ENCODE measurements around the gene FGG. TPM values are rescaled to one million over a fixed set of nuclear protein-coding genes. Genes with fewer than 3 reads are reported as not detected.
"Not testable (repeated sequence)": the region's sequence is repeated elsewhere in the genome, so short reads cannot be mapped to it uniquely, and the experiment has no call there.

Gene FGG
- total RNA-seq, 4 donors from 2014 or later = not detected

DNA sequence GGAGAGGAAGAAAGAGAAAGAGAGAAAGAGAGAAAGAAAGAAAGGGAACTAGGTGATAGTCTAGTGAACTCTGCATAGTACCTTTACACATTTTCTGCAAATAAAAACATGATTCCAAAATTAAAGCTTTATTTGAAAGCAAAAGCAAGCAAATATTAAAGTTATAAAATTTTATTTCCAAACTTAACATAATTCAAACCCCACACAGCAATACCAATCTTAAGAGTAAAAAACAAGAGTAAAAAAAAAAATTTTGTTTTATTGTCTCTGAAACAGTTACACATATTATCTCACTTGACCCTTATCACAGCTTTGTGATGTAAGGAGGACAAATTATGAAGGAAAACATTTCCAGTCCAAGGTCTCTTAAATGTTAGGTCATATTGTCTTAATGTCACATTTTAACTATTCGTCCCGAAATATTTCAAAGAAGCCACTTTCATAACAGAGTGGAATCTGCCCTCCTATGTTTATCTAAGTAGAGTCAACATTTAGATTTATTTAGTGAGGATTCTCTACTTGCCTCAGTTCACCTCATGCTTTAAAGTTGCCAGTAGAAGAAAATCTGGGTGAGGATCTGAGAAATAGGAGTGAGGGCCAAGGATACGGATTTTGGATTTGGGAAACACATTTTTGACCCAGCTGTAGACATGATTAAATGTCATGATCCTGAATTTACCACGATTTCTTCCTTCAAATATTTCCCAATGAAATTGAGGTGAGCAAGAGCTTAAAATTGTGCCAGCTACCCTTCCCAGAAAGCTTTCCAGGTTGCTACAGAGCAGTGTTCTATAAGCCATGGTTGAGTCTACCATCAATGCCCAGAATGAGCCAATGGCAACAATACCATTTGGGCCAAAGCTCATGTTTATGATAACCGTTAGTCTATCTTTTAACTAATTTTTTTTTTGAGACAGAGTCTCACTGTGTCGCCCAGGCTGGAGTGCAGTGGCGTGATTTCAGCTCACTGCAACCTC lies 14.4 kb downstream of the FGG start:
- WGBS, 2 donors (ENCODE audit: low coverage in 1 of 2) = 72 to 85% methylated on average over 5 to 7 of the region's 7 CpGs
- H3K27ac ChIP-seq = no peak overlapping the region
- H3K9me3 ChIP-seq = no peaks in the 10 kb centered on the region
- H3K36me3 ChIP-seq = no peaks in the 10 kb centered on the region
- no peak for ATAC-seq
- H3K27me3 ChIP-seq = no peaks in the 10 kb centered on the region
- H3K4me3 ChIP-seq = no peak overlapping the region
- no peaks in the 10 kb centered on the region for H3K4me1 ChIP-seq
- TF ChIP-seq EP300 (IDR thresholded peaks at IDR 0.05) (no peak), POLR2A (IDR thresholded peaks at IDR 0.05) (no peak), POLR2AphosphoS5 (IDR thresholded peaks at IDR 0.05) (no peak)
- TF ChIP-seq, protein P1, sequence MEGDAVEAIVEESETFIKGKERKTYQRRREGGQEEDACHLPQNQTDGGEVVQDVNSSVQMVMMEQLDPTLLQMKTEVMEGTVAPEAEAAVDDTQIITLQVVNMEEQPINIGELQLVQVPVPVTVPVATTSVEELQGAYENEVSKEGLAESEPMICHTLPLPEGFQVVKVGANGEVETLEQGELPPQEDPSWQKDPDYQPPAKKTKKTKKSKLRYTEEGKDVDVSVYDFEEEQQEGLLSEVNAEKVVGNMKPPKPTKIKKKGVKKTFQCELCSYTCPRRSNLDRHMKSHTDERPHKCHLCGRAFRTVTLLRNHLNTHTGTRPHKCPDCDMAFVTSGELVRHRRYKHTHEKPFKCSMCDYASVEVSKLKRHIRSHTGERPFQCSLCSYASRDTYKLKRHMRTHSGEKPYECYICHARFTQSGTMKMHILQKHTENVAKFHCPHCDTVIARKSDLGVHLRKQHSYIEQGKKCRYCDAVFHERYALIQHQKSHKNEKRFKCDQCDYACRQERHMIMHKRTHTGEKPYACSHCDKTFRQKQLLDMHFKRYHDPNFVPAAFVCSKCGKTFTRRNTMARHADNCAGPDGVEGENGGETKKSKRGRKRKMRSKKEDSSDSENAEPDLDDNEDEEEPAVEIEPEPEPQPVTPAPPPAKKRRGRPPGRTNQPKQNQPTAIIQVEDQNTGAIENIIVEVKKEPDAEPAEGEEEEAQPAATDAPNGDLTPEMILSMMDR (IDR thresholded peaks at IDR 0.05) = no peak

DNA sequence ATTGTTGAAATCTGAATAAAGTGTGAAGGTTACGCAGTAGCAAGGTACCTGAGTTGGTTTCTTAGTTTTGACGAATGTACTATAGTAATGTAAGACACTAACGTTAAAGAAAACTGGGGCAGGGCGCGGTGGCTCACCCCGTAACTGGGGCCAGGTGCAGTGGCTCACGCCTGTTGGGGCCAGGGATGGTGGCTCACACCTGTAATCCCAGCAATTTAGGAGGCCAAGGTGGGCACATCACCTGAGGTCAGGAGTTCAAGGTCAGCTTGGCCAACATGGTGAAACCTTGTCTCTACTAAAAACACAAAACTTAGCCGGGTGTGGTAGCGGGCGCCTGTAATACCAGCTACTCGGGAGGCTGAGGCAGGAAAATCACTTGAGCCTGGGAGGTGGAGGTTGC lies 15.2 kb downstream of the FGG start:
- not testable (repeated sequence) for H3K9me3 ChIP-seq
- WGBS, 2 donors (ENCODE audit: low coverage in 1 of 2) = 83 to 88% methylated on average over 5 to 9 of the region's 11 CpGs

DNA sequence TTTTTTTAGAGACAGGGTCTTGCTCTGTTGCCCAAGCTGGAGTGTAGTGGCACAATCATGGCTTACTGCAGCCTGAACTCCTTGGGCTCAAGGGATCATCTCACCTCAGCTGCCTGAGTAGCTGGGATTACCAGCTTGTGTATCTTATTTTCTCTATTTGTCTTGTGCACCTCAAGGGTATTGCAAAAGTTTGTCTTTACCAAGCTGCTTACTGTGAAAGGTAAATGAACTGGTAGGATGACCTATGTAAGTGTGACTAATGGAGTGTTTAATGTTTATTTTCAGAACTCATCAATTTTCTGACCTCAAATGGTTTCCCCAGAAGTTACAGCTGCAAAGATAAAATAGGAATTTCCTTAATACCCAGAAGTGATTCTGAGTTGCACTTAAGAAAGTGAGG lies 16.6 kb downstream of the FGG start:
- no peak for ATAC-seq
- Histone ChIP-seq H3K27me3 (peaks cover 2% of the 10 kb centered on the region), H3K9me3 (no peaks in the 10 kb centered on the region), H3K4me3 (no peak overlapping the region), H3K36me3 (no peaks in the 10 kb centered on the region), H3K4me1 (no peaks in the 10 kb centered on the region), H3K27ac (no peak overlapping the region)
- no peak for TF ChIP-seq POLR2A (IDR thresholded peaks at IDR 0.05)
- no peak for TF ChIP-seq EP300 (IDR thresholded peaks at IDR 0.05)
- TF ChIP-seq POLR2AphosphoS5 (IDR thresholded peaks at IDR 0.05) = no peak
- TF ChIP-seq, protein P1 (IDR thresholded peaks at IDR 0.05) = no peak

More for the DNA sequence above, 15.2 kb downstream of the FGG start:
- H3K27ac ChIP-seq, H3K4me1 ChIP-seq, ATAC-seq, H3K36me3 ChIP-seq, H3K4me3 ChIP-seq, H3K27me3 ChIP-seq: not testable (repeated sequence)

DNA sequence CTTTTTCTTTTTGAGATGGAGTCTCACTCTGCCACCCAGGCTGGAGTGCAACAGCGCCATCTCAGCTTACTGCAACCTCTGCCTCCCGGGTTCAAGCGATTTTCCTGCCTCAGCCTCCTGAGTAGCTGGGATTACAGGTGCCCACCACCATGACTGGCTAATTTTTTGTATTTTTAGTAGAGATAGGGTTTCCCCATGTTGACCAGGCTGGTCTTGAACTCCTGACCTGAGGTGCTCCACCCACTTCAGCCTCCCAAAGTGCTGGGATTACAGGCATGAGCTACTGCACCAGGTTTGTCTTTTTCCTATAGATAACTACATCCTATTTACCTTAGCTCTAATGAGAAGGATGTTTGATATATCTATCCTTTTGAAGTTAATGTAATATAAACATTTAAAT lies 18.1 kb downstream of the FGG start:
- H3K4me1 ChIP-seq, H3K4me3 ChIP-seq, H3K9me3 ChIP-seq, H3K27me3 ChIP-seq, ATAC-seq, H3K27ac ChIP-seq, H3K36me3 ChIP-seq: not testable (repeated sequence)
- 79 to 98% methylated on average over 3 of the region's 3 CpGs for WGBS, 2 donors (ENCODE audit: low coverage in 1 of 2)

DNA sequence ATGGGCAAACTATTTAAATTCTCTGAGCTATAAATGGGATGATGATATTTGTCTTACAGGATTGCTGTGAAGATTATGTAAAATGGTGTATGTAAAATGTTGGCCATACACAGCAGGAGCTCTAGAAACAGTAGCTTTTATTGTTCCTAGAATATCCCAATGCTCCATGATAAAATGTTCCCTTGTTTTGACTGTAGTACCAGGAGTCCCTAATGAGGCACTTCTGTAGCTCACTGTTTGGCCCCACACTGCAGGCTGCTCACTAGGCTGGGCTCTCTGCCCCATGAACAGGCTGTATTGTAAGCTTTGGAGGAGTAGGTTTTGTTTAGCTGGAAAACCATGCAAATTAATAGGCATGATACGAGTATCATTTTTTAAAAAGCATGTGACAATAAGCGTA lies 18.6 kb downstream of the FGG start:
- WGBS, 2 donors (ENCODE audit: low coverage in 1 of 2) = 52 to 100% methylated on average over 2 of the region's 2 CpGs
- Histone ChIP-seq H3K4me1 (no peaks in the 10 kb centered on the region), H3K36me3 (no peaks in the 10 kb centered on the region), H3K27ac (no peak overlapping the region), H3K27me3 (peaks cover 13% of the 10 kb centered on the region), H3K9me3 (no peaks in the 10 kb centered on the region), H3K4me3 (no peak overlapping the region)
- no peak for ATAC-seq
- TF ChIP-seq POLR2A (IDR thresholded peaks at IDR 0.05) (no peak), EP300 (IDR thresholded peaks at IDR 0.05) (no peak), POLR2AphosphoS5 (IDR thresholded peaks at IDR 0.05) (no peak)
- TF ChIP-seq, protein P1 (IDR thresholded peaks at IDR 0.05) = no peak

DNA sequence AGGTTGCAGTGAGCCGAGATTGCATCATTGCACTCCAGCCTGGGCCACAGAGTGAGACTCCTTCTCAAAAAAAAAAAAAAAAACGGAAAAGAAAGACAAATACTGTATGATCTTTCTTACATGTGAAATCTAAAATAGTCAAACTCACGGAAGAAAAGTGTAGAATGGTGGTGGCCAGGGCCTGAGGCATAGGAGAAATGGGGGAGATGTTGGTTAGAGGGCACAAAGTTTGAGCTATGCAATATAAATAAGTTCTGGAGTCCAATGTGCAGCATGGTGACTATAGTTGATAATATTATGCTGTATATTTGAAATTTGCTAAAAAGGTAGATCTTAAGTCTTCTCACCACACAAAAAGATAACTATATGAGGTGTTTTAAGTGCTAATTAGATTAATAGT lies 20.6 kb downstream of the FGG start:
- Histone ChIP-seq H3K4me3 (no peak overlapping the region), H3K27ac (no peak overlapping the region), H3K4me1 (no peaks in the 10 kb centered on the region), H3K9me3 (no peaks in the 10 kb centered on the region), H3K27me3 (peaks cover 14% of the 10 kb centered on the region), H3K36me3 (no peaks in the 10 kb centered on the region)
- WGBS, 2 donors (ENCODE audit: low coverage in 1 of 2) = 62 to 86% methylated on average over 2 to 3 of the region's 3 CpGs
- no peak for ATAC-seq
- TF ChIP-seq EP300 (IDR thresholded peaks at IDR 0.05) (no peak), POLR2AphosphoS5 (IDR thresholded peaks at IDR 0.05) (no peak), POLR2A (IDR thresholded peaks at IDR 0.05) (no peak)
- TF ChIP-seq, protein P1 (IDR thresholded peaks at IDR 0.05) = no peak
